KMS-11 (cell line): ENCODE results near the gene FGFR4.

Experiments used
- H2AFZ ChIP-seq: fragments of 200-600 bp; sonication (generic); 2 replicates; pipeline ENCODE4 v1.6.1; 2016; ENCODE audit warnings: antibody characterized with exemption, mixed run types, low read depth
- H3K27ac ChIP-seq: fragments of 200-600 bp; sonication (generic); 2 replicates; pipeline ENCODE4 v1.6.1; 2016; ENCODE audit warnings: mild to moderate bottlenecking, mixed run types
- H3K27me3 ChIP-seq: fragments of 200-600 bp; sonication (generic); 2 replicates; pipeline ENCODE4 v1.6.1; 2017; ENCODE audit warnings: mild to moderate bottlenecking, low read depth, mixed run types, moderate library complexity; ENCODE audit not compliant: insufficient read depth
- H3K36me3 ChIP-seq: fragments of 200-600 bp; sonication (generic); 2 replicates; pipeline ENCODE4 v1.6.1; 2017; ENCODE audit warnings: mild to moderate bottlenecking, mixed run types; ENCODE audit not compliant: insufficient read depth
- H3K4me1 ChIP-seq: fragments of 200-600 bp; sonication (generic); 2 replicates; pipeline ENCODE4 v1.6.1; 2016; ENCODE audit warnings: mild to moderate bottlenecking, low read depth, mixed run types; ENCODE audit not compliant: poor library complexity, severe bottlenecking
- H3K4me2 ChIP-seq: fragments of 200-600 bp; sonication (generic); 2 replicates; pipeline ENCODE4 v1.7.0; 2016; ENCODE audit warnings: mild to moderate bottlenecking, mixed run types
- H3K4me3 ChIP-seq: fragments of 200-600 bp; sonication (generic); IDR thresholded peaks from 2 replicates; pipeline ENCODE4 v1.6.1; 2017; ENCODE audit warnings: low read depth, low read length, mixed read lengths; ENCODE audit not compliant: insufficient read depth
- H3K79me2 ChIP-seq: fragments of 200-600 bp; sonication (generic); 2 replicates; pipeline ENCODE4 v1.6.1; 2016; ENCODE audit warnings: low read depth, mixed run types; ENCODE audit not compliant: insufficient read depth
- H3K9ac ChIP-seq: fragments of 200-600 bp; sonication (generic); 2 replicates; pipeline ENCODE4 v1.6.1; 2016; ENCODE audit warnings: mild to moderate bottlenecking, mixed run types
- H4K20me1 ChIP-seq: fragments of 200-600 bp; sonication (generic); 2 replicates; pipeline ENCODE4 v1.6.1; 2016; ENCODE audit warnings: mild to moderate bottlenecking, mixed run types; ENCODE audit not compliant: insufficient read depth
- TF ChIP-seq, protein P1 (sequence below): fragments of 200-600 bp; sonication (generic); conservative IDR thresholded peaks from 2 replicates; pipeline ENCODE4 v1.6.1; 2017; ENCODE audit warnings: low read depth, mild to moderate bottlenecking, antibody characterized with exemption, low read length, moderate library complexity, mixed read lengths

The FGFR4 gene

DNA sequence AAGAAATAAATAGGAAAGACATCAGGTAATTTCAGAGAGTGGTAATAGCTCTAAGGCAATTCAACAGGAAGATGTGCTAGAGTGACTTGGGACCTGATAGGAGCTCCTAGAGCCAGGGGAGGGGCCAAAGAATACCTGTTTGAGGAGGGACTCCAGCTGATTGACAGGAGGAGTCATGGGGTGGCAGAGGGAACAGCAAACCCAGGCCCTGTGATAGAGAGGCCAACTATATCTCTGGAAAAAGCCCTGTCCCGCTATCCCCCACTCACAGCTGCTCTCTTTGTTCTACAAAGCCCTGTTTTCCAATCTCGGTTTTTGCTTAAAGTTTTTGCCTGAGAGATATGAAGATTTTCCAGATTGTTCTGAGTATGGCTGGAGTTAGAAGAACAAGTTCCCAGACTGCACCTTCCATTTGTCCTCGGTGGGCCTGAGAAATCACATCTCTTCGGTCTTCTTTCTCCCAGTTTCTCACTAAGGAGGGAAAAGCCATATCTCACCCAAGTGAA lies 37.8 kb downstream of the FGFR4 start:
- Histone ChIP-seq H3K27me3 (no peaks in the 10 kb centered on the region), H3K4me3 (no peak overlapping the region), H3K4me1 (no peaks in the 10 kb centered on the region), H3K4me2 (no peak overlapping the region), H3K79me2 (no peaks in the 10 kb centered on the region), H3K9ac (no peak overlapping the region), H3K36me3 (no peaks in the 10 kb centered on the region), H4K20me1 (no peaks in the 10 kb centered on the region), H3K27ac (no peak overlapping the region), H2AFZ (no peak overlapping the region)
- TF ChIP-seq, protein P1, sequence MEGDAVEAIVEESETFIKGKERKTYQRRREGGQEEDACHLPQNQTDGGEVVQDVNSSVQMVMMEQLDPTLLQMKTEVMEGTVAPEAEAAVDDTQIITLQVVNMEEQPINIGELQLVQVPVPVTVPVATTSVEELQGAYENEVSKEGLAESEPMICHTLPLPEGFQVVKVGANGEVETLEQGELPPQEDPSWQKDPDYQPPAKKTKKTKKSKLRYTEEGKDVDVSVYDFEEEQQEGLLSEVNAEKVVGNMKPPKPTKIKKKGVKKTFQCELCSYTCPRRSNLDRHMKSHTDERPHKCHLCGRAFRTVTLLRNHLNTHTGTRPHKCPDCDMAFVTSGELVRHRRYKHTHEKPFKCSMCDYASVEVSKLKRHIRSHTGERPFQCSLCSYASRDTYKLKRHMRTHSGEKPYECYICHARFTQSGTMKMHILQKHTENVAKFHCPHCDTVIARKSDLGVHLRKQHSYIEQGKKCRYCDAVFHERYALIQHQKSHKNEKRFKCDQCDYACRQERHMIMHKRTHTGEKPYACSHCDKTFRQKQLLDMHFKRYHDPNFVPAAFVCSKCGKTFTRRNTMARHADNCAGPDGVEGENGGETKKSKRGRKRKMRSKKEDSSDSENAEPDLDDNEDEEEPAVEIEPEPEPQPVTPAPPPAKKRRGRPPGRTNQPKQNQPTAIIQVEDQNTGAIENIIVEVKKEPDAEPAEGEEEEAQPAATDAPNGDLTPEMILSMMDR: no peak

DNA sequence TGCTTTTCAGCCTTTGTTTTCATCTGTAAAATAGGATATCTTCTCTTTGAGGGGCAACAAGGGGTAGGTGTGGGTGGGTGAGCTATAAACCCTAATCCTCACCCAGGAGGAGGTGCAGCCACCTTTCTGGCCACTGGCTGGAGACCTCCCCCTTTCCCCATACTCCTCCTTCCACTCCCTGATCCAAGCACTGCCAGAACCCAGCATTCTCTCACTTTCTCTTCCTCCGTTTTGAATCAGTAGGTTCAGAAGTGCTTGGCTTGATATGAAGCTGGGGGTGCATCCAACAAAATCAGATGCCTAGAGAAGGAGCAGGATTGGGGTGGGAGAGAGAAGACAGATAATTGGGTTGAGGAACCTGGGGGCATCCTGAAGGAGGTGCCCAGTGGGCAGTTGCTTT lies 40.1 kb downstream of the FGFR4 start:
- H3K27ac ChIP-seq: no peak overlapping the region
- H3K36me3 ChIP-seq: no peaks in the 10 kb centered on the region
- TF ChIP-seq, protein P1: no peak
- H3K4me1 ChIP-seq: no peaks in the 10 kb centered on the region
- no peak overlapping the region for H3K4me3 ChIP-seq
- H3K4me2 ChIP-seq: no peak overlapping the region
- H3K79me2 ChIP-seq: no peaks in the 10 kb centered on the region
- no peak overlapping the region for H2AFZ ChIP-seq
- no peaks in the 10 kb centered on the region for H3K27me3 ChIP-seq
- H4K20me1 ChIP-seq: no peaks in the 10 kb centered on the region
- no peak overlapping the region for H3K9ac ChIP-seq

DNA sequence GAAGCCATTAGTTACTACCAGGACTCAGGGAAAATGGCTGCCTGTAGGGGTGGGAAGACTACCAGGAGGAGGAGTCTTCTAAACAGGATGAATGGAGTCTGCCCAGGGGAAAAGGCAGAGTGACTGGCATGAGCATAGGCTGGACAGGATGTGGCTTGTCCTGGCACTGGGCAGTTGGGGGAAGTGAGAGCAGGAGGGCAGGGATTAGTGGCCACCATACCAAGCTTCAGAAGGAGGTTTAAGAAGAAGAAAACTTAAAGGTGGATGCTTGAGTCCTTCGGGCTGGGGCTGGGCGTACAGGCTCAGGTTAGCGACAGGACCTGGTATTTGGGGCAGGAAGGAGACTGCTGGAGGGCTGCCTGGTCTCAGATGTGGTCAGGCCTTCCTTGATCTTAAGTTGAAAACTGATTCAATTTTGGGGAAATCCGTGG lies 41.9 kb downstream of the FGFR4 start:
- Histone ChIP-seq H3K4me3 (no peak overlapping the region), H3K4me1 (no peaks in the 10 kb centered on the region), H3K79me2 (no peaks in the 10 kb centered on the region), H2AFZ (no peak overlapping the region), H4K20me1 (no peaks in the 10 kb centered on the region), H3K4me2 (no peak overlapping the region), H3K27me3 (no peaks in the 10 kb centered on the region), H3K9ac (no peak overlapping the region), H3K36me3 (no peaks in the 10 kb centered on the region), H3K27ac (no peak overlapping the region)
- TF ChIP-seq, protein P1: no peak

DNA sequence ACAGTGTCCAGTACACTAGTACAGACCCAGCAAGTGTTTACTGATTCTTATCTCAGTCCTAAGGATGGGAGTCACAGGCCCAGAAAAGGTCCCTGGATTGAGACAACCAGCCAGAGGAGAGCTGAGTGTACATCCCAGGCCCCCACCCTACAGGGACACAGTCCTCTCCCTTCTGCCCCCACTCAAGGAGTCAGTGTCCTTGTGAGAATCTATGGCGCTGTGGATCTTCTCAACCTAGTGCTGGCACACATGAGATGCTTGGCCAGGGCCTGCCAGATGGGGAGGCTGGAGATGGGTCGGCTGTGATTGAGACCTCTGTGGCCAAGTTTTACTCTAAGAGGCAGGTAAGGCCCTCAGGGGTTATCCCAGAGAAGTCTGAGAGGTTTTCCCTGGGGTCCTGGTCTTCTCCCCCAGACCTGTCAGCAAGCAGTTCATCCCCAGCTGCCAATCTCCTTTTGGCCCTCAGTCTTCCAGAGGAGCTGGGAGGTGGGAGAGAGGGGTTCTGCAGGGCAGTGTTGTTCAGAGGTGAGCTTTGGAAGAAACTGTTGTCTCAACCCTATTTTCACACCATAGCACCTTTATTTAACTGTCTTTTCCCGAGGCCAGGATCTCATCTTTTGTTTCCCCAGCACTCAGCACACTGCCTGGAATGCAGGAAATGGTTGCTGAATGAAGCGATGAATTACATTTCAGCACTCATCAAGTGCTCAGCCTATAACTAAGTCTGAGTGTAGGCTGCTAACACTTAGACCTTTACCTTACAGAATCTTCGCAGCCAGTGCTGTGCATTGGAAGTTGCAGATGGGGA lies 43.7 kb downstream of the FGFR4 start:
- Histone ChIP-seq H4K20me1 (no peaks in the 10 kb centered on the region), H2AFZ (no peak overlapping the region), H3K4me3 (no peak overlapping the region), H3K4me1 (peaks cover 5% of the 10 kb centered on the region), H3K79me2 (no peaks in the 10 kb centered on the region; the same call in 1 of the 2 replicates), H3K9ac (no peak overlapping the region), H3K36me3 (no peaks in the 10 kb centered on the region), H3K27me3 (no peaks in the 10 kb centered on the region), H3K27ac (no peak overlapping the region), H3K4me2 (no peak overlapping the region)
- TF ChIP-seq, protein P1: no peak
